Prostate gland (tissue), 2 donors: ENCODE results near the gene TGFBR3L. TPM values are rescaled to one million over a fixed set of nuclear protein-coding genes. Genes with fewer than 3 reads are reported as not detected.
"Not testable (repeated sequence)": the region's sequence is repeated elsewhere in the genome, so short reads cannot be mapped to it uniquely, and the experiment has no call there.

ENCODE experiments used
- DNase-seq: peaks from one replicate; pipeline ENCODE4 v3.0.0-alpha.2; 2019; ENCODE audit warnings: low spot score
- H3K27ac ChIP-seq, 2 donors: fragments of 200-600 bp; sonication (generic); 2 replicates each; pipeline ENCODE4 v1.5.1; 2017 to 2019
- H3K27me3 ChIP-seq: fragments of 200-600 bp; sonication (generic); replicated peaks from 2 replicates; pipeline ENCODE4 v1.5.1; 2019; ENCODE audit not compliant: insufficient read depth
- H3K36me3 ChIP-seq, 2 donors: fragments of 200-600 bp; sonication (generic); 1 replicate in 1 of 2; 2 replicates in 1 of 2; pipeline versions ENCODE4 v1.5.1 to v1.8.1; 2017 to 2019
- H3K4me1 ChIP-seq: fragments of 200-600 bp; sonication (generic); replicated peaks from 2 replicates; pipeline ENCODE4 v1.5.1; 2019
- H3K4me3 ChIP-seq, 2 donors: fragments of 200-600 bp; sonication (generic); 2 replicates each; pipeline ENCODE4 v1.5.1; 2017 to 2019
- H3K9me3 ChIP-seq: fragments of 200-600 bp; sonication (generic); 2 replicates; pipeline ENCODE4 v1.5.1; 2017
- CTCF ChIP-seq, 4 experiments: fragments of 200-600 bp in 2 of 4; fragments of 450-650 bp in 2 of 4; sonication (generic) in 2 of 4; IDR thresholded peaks; 1 replicate in 3 of 4; 2 replicates in 1 of 4; pipeline ENCODE4 v1.5.1; 2016 to 2019; ENCODE audit warnings: antibody characterized with exemption in 4 of 4, mild to moderate bottlenecking in 2 of 4, moderate library complexity in 2 of 4
- POLR2A ChIP-seq: fragments of 450-650 bp; IDR thresholded peaks from one replicate; pipeline ENCODE4 v1.6.1; 2016; ENCODE audit warnings: antibody characterized with exemption, mild to moderate bottlenecking
- POLR2AphosphoS5 ChIP-seq: sonication (generic); formaldehyde crosslinking; IDR thresholded peaks from one replicate; pipeline ENCODE4 v1.6.1; 2017; ENCODE audit warnings: antibody characterized with exemption
- WGBS: methylation state at CpG from one replicate; pipeline ENCODE4 v1.1.5; 2018; 5-methylcytosine and 5-hydroxymethylcytosine counted together
- intact Hi-C: fragments of 100-400 bp; cut with DNase I; formaldehyde crosslinking; loops from one replicate; pipeline ENCODE4 v1.14.2; 2022
- total RNA-seq, 2 donors: library from RNA; depleted of rRNA; stranded (reverse); fragments of >200 nt; gene quantifications; one replicate each; pipeline ENCODE4 v1.1.0, GENCODE V29; 2016

The TGFBR3L gene
- total RNA-seq, 2 donors from 2014 or later = 3.2 TPM; not detected in 1

DNA sequence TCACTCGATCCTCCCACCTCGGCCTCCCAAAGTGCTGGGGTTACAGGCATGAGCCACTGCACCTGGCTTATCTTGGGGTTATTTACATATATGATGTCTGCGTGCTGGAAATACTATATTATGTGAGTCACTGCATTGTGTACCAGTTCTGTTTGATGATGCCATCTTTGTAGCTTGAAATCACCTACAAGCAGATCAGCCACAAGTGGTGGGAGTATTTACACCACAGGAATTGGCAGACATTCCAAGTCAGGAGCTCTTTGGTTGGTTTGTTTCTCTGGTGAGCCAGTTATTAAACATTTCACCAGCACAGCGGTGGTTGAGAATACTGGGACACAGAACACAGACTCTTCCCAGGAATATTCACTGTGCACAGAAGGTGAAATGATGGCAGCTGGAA is 33.3 kb downstream of the TGFBR3L start:
- Histone ChIP-seq H3K4me1 (no peaks in the 10 kb centered on the region), H3K27ac (no peak overlapping the region), H3K9me3 (no peaks in the 10 kb centered on the region), H3K36me3 (no peaks in the 10 kb centered on the region), H3K4me3 (no peak overlapping the region), H3K27me3 (no peaks in the 10 kb centered on the region)
- no peak for DNase-seq
- 99% methylated on average over 4 of the region's 4 CpGs for WGBS
- intact Hi-C loops = no loop called here
- TF ChIP-seq POLR2A (no peak), CTCF (IDR thresholded peaks at IDR 0.05) (no peak), POLR2AphosphoS5 (no peak)

DNA sequence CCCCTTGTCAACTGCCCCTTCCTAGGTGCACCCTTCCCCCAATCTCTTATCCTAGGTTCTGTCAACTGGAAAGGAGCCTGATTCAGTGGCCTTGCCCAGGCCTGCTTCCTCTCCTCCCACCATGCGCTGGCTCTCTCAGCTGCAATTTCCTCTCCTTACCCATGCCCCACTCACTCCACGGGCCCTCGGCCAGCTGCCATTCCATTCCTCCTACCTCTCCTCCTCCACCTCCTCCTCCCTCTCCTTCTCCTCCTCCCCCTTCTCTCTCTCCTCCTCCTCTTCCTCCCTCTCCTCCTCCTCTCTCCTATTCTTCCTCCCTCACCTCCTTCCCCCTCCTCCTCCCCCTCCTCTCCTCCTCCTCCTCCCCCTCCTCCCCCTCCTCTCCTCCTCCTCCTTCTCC is 38.4 kb downstream of the TGFBR3L start:
- Histone ChIP-seq H3K27ac (no peak overlapping the region), H3K9me3 (no peaks in the 10 kb centered on the region), H3K36me3 (no peaks in the 10 kb centered on the region), H3K27me3 (no peaks in the 10 kb centered on the region), H3K4me3 (no peak overlapping the region), H3K4me1 (no peaks in the 10 kb centered on the region)
- intact Hi-C loops = no loop called here
- TF ChIP-seq CTCF (IDR thresholded peaks at IDR 0.05) = no peak
- no peak for TF ChIP-seq POLR2AphosphoS5
- TF ChIP-seq POLR2A = no peak
- 18% methylated on average over 3 of the region's 3 CpGs for WGBS
- no peak for DNase-seq

DNA sequence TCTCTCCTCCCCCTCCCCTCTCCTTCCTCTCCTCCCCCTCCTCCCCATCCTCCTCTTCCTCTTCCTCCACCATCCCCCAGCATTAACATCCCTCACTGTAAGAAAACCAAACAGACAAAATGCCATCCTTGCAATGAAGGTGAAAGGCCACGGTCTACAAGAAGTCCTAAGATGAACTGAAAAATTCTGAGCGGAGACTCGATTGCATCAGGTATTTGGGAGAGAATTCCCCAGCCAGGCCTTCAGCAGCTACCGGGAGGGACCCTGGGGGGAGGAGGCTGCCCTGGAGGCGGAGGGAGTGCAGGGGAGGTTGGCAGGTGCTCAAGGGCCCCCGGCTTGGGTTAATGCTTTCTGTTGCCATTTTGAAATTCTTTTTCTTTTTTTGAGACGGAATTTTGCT is 38.9 kb downstream of the TGFBR3L start:
- no peaks in the 10 kb centered on the region for H3K9me3 ChIP-seq
- 74% methylated on average over 7 of the region's 7 CpGs for WGBS
- H3K4me1 ChIP-seq = no peaks in the 10 kb centered on the region
- H3K27me3 ChIP-seq = no peaks in the 10 kb centered on the region
- DNase-seq = no peak
- TF ChIP-seq CTCF (IDR thresholded peaks at IDR 0.05) (no peak), POLR2A (no peak), POLR2AphosphoS5 (no peak)
- no peaks in the 10 kb centered on the region for H3K36me3 ChIP-seq
- intact Hi-C loops = no loop called here
- H3K27ac ChIP-seq = no peak overlapping the region
- no peak overlapping the region for H3K4me3 ChIP-seq

DNA sequence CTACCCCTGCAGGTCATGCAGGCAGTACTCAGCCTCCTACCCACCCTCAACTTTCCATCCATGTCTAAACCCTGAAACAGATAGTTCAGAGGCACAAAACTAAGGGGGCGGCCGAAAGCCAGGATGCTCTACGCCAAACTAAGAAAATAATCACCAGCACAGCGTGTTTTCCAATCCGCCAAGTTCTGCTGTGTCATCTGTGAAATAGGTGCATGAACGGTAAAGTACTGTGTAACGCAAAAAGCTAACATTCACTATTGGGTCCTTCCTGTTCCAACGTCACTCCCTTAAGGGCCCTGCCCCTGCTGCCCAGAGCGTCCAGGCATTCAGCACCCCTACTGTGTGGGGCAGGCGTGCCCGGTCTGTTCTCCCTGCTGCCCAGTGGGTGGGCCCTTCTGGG is 41.1 kb downstream of the TGFBR3L start:
- Histone ChIP-seq H3K36me3 (no peaks in the 10 kb centered on the region), H3K4me3 (no peak overlapping the region), H3K27ac (no peak overlapping the region), H3K4me1 (no peaks in the 10 kb centered on the region), H3K27me3 (no peaks in the 10 kb centered on the region), H3K9me3 (no peaks in the 10 kb centered on the region)
- intact Hi-C loops = no loop called here
- DNase-seq = no peak
- 90% methylated on average over 11 of the region's 11 CpGs for WGBS
- TF ChIP-seq POLR2A (no peak), POLR2AphosphoS5 (no peak)

GRCh38 chr19:7959211-7959610 is 44.6 kb downstream of the TGFBR3L start:
- H3K9me3 ChIP-seq = no peaks in the 10 kb centered on the region
- H3K4me3 ChIP-seq = no peak overlapping the region
- H3K27me3 ChIP-seq = no peaks in the 10 kb centered on the region
- no peaks in the 10 kb centered on the region for H3K4me1 ChIP-seq
- intact Hi-C loops = no loop called here
- 58% methylated on average over 6 of the region's 6 CpGs for WGBS
- TF ChIP-seq POLR2AphosphoS5 = no peak
- no peak overlapping the region for H3K27ac ChIP-seq
- no peaks in the 10 kb centered on the region for H3K36me3 ChIP-seq
- DNase-seq = no peak

GRCh38 chr19:7961082-7961481 is 46.5 kb downstream of the TGFBR3L start:
- intact Hi-C loops, H3K4me3 ChIP-seq, H3K36me3 ChIP-seq, DNase-seq, H3K4me1 ChIP-seq, H3K27me3 ChIP-seq, H3K9me3 ChIP-seq, H3K27ac ChIP-seq: not testable (repeated sequence)
- 91% methylated on average over 4 of the region's 4 CpGs for WGBS
